ENCODE measurements around the gene TGM4.

TGM4 gene

GRCh38 chr3:44867421-44868111, 6.8 kb upstream of the TGM4 start:
- no peak overlapping the region for H3K14ac ChIP-seq (ENCODE audit: low read length)
- H3K18ac ChIP-seq (ENCODE audit: low read length): no peak overlapping the region
- H2BK120ac ChIP-seq (ENCODE audit: low read depth, low read length): no peak overlapping the region
- no peak overlapping the region for H2BK15ac ChIP-seq (ENCODE audit: low read length)
- no peak overlapping the region for H3K23ac ChIP-seq (ENCODE audit: low read depth, low read length, poor library complexity)
- no peak overlapping the region for H2AK5ac ChIP-seq (ENCODE audit: low read depth, low read length)
- H2AFZ ChIP-seq (ENCODE audit: low read length): no peak overlapping the region
- H3K36me3 ChIP-seq (replicated peaks in 1 of 2; ENCODE audit: control insufficient read depth in 2 of 2, insufficient read depth in 2 of 2, low read length in 2 of 2): peaks cover 7 to 60% of the 10 kb centered on the region in 2 donors
- H4K8ac ChIP-seq (ENCODE audit: low read depth, low read length): no peak overlapping the region
- no peak overlapping the region for H3K27ac ChIP-seq (replicated peaks; ENCODE audit: low read length)
- H3K4me1 ChIP-seq (ENCODE audit: control insufficient read depth in 2 of 2, insufficient read depth in 1 of 2, low read depth in 1 of 2, low read length in 2 of 2): peaks cover 0 to 1% of the 10 kb centered on the region in 2 donors
- H4K91ac ChIP-seq (ENCODE audit: low read depth, low read length, poor library complexity): no peak overlapping the region
- no peaks in the 10 kb centered on the region for H3K27me3 ChIP-seq (ENCODE audit: control insufficient read depth in 3 of 3, insufficient read depth in 3 of 3, low read depth in 1 of 3, low read length in 3 of 3)
- no peak overlapping the region for H3K4ac ChIP-seq (ENCODE audit: low read length)
- no peak overlapping the region for H3K9ac ChIP-seq (ENCODE audit: low read depth, low read length, poor library complexity)
- H2BK12ac ChIP-seq (ENCODE audit: low read length): no peak overlapping the region
- H3K4me2 ChIP-seq (ENCODE audit: insufficient read depth, low read length, poor library complexity, severe bottlenecking): no peak overlapping the region
- no peak overlapping the region for H3K4me3 ChIP-seq (ENCODE audit: low read length in 2 of 2)
- peaks cover 0 to 6% of the 10 kb centered on the region in 2 donors for H3K9me3 ChIP-seq (replicated peaks in 1 of 2; ENCODE audit: control insufficient read depth in 2 of 2, insufficient read depth in 1 of 2, low read depth in 1 of 2, low read length in 2 of 2)
- WGBS, 2 donors (ENCODE audit: extremely low coverage in 2 of 2, insufficient read length in 2 of 2, insufficient replicate concordance in 1 of 2): no CpG with 5 or more reads among the region's 7 CpGs
- H2BK5ac ChIP-seq (ENCODE audit: low read length): no peak overlapping the region
- no peaks in the 10 kb centered on the region for H3K79me1 ChIP-seq (ENCODE audit: low read depth, low read length)
- DNase-seq (ENCODE audit: low spot score): no peak

GRCh38 chr3:44870375-44871061, 3.9 kb upstream of the TGM4 start:
- no CpG with 5 or more reads among the region's 8 CpGs for WGBS, 2 donors (ENCODE audit: extremely low coverage in 2 of 2, insufficient read length in 2 of 2, insufficient replicate concordance in 1 of 2)
- H3K4ac ChIP-seq (ENCODE audit: low read length): no peak overlapping the region
- H2BK15ac ChIP-seq (ENCODE audit: low read length): no peak overlapping the region
- DNase-seq (ENCODE audit: low spot score): no peak
- H4K91ac ChIP-seq (ENCODE audit: low read depth, low read length, poor library complexity): no peak overlapping the region
- no peaks in the 10 kb centered on the region for H3K27me3 ChIP-seq (ENCODE audit: control insufficient read depth in 3 of 3, insufficient read depth in 3 of 3, low read depth in 1 of 3, low read length in 3 of 3)
- H2BK5ac ChIP-seq (ENCODE audit: low read length): no peak overlapping the region
- no peak overlapping the region for H3K4me3 ChIP-seq (ENCODE audit: low read length in 2 of 2)
- H2AFZ ChIP-seq (ENCODE audit: low read length): no peak overlapping the region
- H3K79me1 ChIP-seq (ENCODE audit: low read depth, low read length): no peaks in the 10 kb centered on the region
- peaks cover 3 to 50% of the 10 kb centered on the region in 2 donors for H3K36me3 ChIP-seq (replicated peaks in 1 of 2; ENCODE audit: control insufficient read depth in 2 of 2, insufficient read depth in 2 of 2, low read length in 2 of 2)
- no peak overlapping the region for H2BK12ac ChIP-seq (ENCODE audit: low read length)
- H3K9ac ChIP-seq (ENCODE audit: low read depth, low read length, poor library complexity): no peak overlapping the region
- no peak overlapping the region for H2BK120ac ChIP-seq (ENCODE audit: low read depth, low read length)
- H3K4me2 ChIP-seq (ENCODE audit: insufficient read depth, low read length, poor library complexity, severe bottlenecking): no peak overlapping the region
- no peak overlapping the region for H4K8ac ChIP-seq (ENCODE audit: low read depth, low read length)
- no peak overlapping the region for H3K27ac ChIP-seq (replicated peaks; ENCODE audit: low read length)
- H3K23ac ChIP-seq (ENCODE audit: low read depth, low read length, poor library complexity): no peak overlapping the region
- H3K4me1 ChIP-seq (ENCODE audit: control insufficient read depth in 2 of 2, insufficient read depth in 1 of 2, low read depth in 1 of 2, low read length in 2 of 2): no peaks in the 10 kb centered on the region
- no peak overlapping the region for H2AK5ac ChIP-seq (ENCODE audit: low read depth, low read length)
- H3K9me3 ChIP-seq (replicated peaks in 1 of 2; ENCODE audit: control insufficient read depth in 2 of 2, insufficient read depth in 1 of 2, low read depth in 1 of 2, low read length in 2 of 2): peaks cover 0 to 6% of the 10 kb centered on the region in 2 donors
- H3K18ac ChIP-seq (ENCODE audit: low read length): no peak overlapping the region
- H3K14ac ChIP-seq (ENCODE audit: low read length): no peak overlapping the region

- no peak overlapping the region for H4K8ac ChIP-seq (ENCODE audit: low read depth, low read length)
- H3K4ac ChIP-seq (ENCODE audit: low read length): no peak overlapping the region
- no peak overlapping the region for H2BK120ac ChIP-seq (ENCODE audit: low read depth, low read length)
- H3K36me3 ChIP-seq (replicated peaks in 1 of 2; ENCODE audit: control insufficient read depth in 2 of 2, insufficient read depth in 2 of 2, low read length in 2 of 2): peaks cover 0 to 23% of the 10 kb centered on the region in 2 donors
- no peak overlapping the region for H3K4me2 ChIP-seq (ENCODE audit: insufficient read depth, low read length, poor library complexity, severe bottlenecking)
- H4K91ac ChIP-seq (ENCODE audit: low read depth, low read length, poor library complexity): no peak overlapping the region
- no peak overlapping the region for H3K27ac ChIP-seq (replicated peaks; ENCODE audit: low read length)
- H3K18ac ChIP-seq (ENCODE audit: low read length): no peak overlapping the region
- no peak overlapping the region for H3K14ac ChIP-seq (ENCODE audit: low read length)
- H2BK12ac ChIP-seq (ENCODE audit: low read length): no peak overlapping the region
- H3K9ac ChIP-seq (ENCODE audit: low read depth, low read length, poor library complexity): no peak overlapping the region
- no peak for DNase-seq (ENCODE audit: low spot score)
- WGBS, 2 donors (ENCODE audit: extremely low coverage in 2 of 2, insufficient read length in 2 of 2, insufficient replicate concordance in 1 of 2): no CpG with 5 or more reads among the region's 3 CpGs
- no peak overlapping the region for H2BK15ac ChIP-seq (ENCODE audit: low read length)
- H3K4me1 ChIP-seq (ENCODE audit: control insufficient read depth in 2 of 2, insufficient read depth in 1 of 2, low read depth in 1 of 2, low read length in 2 of 2): no peaks in the 10 kb centered on the region
- H3K23ac ChIP-seq (ENCODE audit: low read depth, low read length, poor library complexity): no peak overlapping the region
- no peak overlapping the region for H3K4me3 ChIP-seq (ENCODE audit: low read length in 2 of 2)
- no peak overlapping the region for H2BK5ac ChIP-seq (ENCODE audit: low read length)
- H3K9me3 ChIP-seq (replicated peaks in 1 of 2; ENCODE audit: control insufficient read depth in 2 of 2, insufficient read depth in 1 of 2, low read depth in 1 of 2, low read length in 2 of 2): no peaks in the 10 kb centered on the region
- H2AFZ ChIP-seq (ENCODE audit: low read length): no peak overlapping the region
- H3K27me3 ChIP-seq (ENCODE audit: control insufficient read depth in 3 of 3, insufficient read depth in 3 of 3, low read depth in 1 of 3, low read length in 3 of 3): no peaks in the 10 kb centered on the region
- H2AK5ac ChIP-seq (ENCODE audit: low read depth, low read length): no peak overlapping the region
- no peaks in the 10 kb centered on the region for H3K79me1 ChIP-seq (ENCODE audit: low read depth, low read length)
Measured at GRCh38 chr3:44875596-44875995, 1.2 kb downstream of the TGM4 start.

- Histone ChIP-seq H2BK5ac (ENCODE audit: low read length) (no peak overlapping the region), H2AFZ (ENCODE audit: low read length) (no peak overlapping the region), H4K8ac (ENCODE audit: low read depth, low read length) (no peak overlapping the region), H3K27me3 (ENCODE audit: control insufficient read depth in 3 of 3, insufficient read depth in 3 of 3, low read depth in 1 of 3, low read length in 3 of 3) (no peaks in the 10 kb centered on the region), H3K4me1 (ENCODE audit: control insufficient read depth in 2 of 2, insufficient read depth in 1 of 2, low read depth in 1 of 2, low read length in 2 of 2) (no peaks in the 10 kb centered on the region), H3K4ac (ENCODE audit: low read length) (no peak overlapping the region), H2BK15ac (ENCODE audit: low read length) (no peak overlapping the region), H2AK5ac (ENCODE audit: low read depth, low read length) (no peak overlapping the region), H3K4me2 (ENCODE audit: insufficient read depth, low read length, poor library complexity, severe bottlenecking) (no peak overlapping the region), H2BK120ac (ENCODE audit: low read depth, low read length) (no peak overlapping the region), H3K14ac (ENCODE audit: low read length) (no peak overlapping the region), H3K23ac (ENCODE audit: low read depth, low read length, poor library complexity) (no peak overlapping the region), H2BK12ac (ENCODE audit: low read length) (no peak overlapping the region), H3K79me1 (ENCODE audit: low read depth, low read length) (no peaks in the 10 kb centered on the region), H3K9ac (ENCODE audit: low read depth, low read length, poor library complexity) (no peak overlapping the region), H4K91ac (ENCODE audit: low read depth, low read length, poor library complexity) (no peak overlapping the region), H3K18ac (ENCODE audit: low read length) (no peak overlapping the region), H3K9me3 (replicated peaks in 1 of 2; ENCODE audit: control insufficient read depth in 2 of 2, insufficient read depth in 1 of 2, low read depth in 1 of 2, low read length in 2 of 2) (no peaks in the 10 kb centered on the region), H3K27ac (replicated peaks; ENCODE audit: low read length) (no peak overlapping the region), H3K4me3 (ENCODE audit: low read length in 2 of 2) (no peak overlapping the region), H3K36me3 (replicated peaks in 1 of 2; ENCODE audit: control insufficient read depth in 2 of 2, insufficient read depth in 2 of 2, low read length in 2 of 2) (peaks cover 0 to 21% of the 10 kb centered on the region in 2 donors)
- WGBS, 2 donors (ENCODE audit: extremely low coverage in 2 of 2, insufficient read length in 2 of 2, insufficient replicate concordance in 1 of 2): no CpG with 5 or more reads among the region's 3 CpGs
- no peak for DNase-seq (ENCODE audit: low spot score)
Measured at GRCh38 chr3:44877333-44877732, 2.9 kb downstream of the TGM4 start.

Data from neuronal stem cell (in vitro differentiated cells).